ENCODE results near the gene CEMP1.

CEMP1 gene

GRCh38 chr16:2500430-2500917 lies 30.7 kb downstream of the CEMP1 start:
- no peak for DNase-seq (ENCODE audit: low read depth)

DNA sequence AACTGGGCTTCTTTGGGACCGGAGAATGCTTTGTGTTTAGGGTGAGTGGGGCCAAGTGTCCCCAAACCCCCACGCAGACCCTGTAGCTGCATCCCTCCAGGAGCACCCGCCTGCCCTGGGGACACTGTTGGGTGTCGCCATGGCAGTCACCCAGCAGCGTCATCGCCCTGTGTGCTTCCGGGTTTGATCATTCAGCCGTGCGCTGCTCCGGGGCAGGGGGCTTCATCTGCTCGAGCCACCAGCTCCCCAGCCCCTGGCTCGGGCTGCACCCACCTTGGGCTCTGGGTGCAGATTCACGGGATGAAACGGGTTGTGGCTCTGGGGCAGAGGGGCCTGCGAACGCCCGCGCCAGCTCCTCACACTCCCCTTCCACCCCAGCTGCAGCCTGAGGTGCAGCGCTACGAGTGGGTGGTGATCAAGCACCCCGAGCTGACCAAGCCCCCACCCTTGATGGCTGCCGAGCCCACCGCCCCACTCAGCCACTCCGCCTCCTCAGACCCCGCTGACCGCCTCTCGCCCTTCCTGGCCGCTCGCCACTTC lies 31.2 kb downstream of the CEMP1 start:
- DNase-seq (ENCODE audit: low read depth), result no peak

- DNase-seq (ENCODE audit: low read depth), result no peak
Observed at GRCh38 chr16:2499454-2499853, 31.8 kb downstream of the CEMP1 start.

- no peak for DNase-seq (ENCODE audit: low read depth)
Observed at GRCh38 chr16:2498531-2499253, 32.5 kb downstream of the CEMP1 start.

DNA sequence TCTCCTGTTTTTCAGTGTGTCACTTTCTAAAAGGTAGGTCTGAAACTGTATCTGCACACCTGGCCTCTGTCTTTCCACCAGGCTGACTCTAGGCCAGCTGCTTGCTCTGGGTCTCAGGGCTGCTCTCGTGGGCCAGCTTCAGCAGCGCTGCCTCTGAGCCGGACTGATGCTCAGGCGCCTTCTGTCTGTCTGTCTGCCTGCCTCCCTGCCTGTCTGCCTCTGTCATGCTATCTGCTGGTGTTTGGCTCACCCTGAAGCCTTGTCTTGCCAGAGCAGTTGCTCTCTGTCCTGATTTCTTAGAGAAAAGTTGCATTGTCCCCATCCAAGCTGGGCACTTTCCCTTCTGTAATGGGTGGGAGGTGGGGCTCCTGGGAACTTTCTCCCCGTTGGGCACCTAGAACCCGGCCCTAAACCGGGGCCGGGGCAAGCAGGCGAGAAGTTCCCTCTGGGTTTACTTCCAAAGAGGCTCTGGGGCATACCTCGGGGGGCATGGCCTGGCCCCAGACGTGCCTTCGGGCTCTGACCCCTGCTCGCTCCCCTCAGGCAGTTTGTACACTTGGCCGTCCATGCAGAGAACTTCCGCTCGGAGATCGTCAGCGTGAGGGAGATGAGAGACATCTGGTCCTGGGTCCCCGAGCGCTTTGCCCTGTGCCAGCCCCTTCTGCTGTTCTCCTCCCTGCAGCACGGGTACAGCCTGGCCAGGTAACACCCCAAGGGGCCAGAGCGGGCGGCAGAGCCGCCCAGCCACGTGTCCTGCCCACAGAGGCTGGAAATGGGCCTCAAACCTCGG lies 33.3 kb downstream of the CEMP1 start:
- no peak for DNase-seq (ENCODE audit: low read depth)

GRCh38 chr16:2497116-2497630 lies 34.0 kb downstream of the CEMP1 start:
- DNase-seq (ENCODE audit: low read depth), result no peak

GRCh38 chr16:2496223-2497115 lies 34.7 kb downstream of the CEMP1 start:
- no peak for DNase-seq (ENCODE audit: low read depth)

GRCh38 chr16:2495041-2495440 lies 36.2 kb downstream of the CEMP1 start:
- no peak for DNase-seq (ENCODE audit: low read depth)

- no peak for DNase-seq (ENCODE audit: low read depth)
Observed at GRCh38 chr16:2494616-2495015, 36.6 kb downstream of the CEMP1 start.

DNA sequence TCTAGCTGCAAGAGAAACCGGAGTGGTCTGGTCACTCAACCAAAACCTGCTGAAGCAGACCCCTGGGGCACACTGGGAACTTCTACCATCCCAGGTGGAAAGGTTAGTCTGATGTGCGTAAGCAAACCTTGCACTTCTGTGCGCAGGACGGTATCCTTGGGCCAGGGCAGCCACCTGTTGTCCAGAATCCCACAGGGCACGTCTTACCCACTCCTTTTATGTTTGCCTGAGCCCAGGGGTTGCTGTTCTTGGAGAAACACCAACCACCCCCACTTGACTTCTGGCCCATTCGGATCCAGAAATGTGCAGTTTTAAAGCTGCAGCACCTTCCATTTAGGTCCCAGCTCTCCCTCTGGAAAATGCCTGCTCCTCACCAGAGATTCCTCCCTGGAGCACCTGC lies 37.6 kb downstream of the CEMP1 start:
- no peak for DNase-seq (ENCODE audit: low read depth)

DNA sequence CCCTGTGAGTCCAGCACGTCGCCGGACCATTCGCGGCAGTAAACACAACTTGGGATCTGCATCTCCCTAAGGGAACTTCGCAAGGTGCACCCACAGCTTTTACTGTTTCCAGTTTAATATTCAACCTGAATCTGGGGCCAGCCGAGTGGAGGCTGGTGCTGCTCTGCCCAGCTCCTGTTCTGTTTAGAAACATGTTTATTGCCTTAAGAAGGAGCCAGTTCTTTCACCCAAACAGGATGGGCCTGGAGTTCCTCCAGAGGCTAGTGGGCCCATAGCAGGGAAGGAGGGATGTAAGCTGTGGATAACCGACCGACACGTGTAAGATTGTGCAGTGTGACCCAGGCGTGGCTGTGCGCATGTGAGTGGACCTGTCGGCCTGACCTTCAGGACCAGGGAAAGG lies 38.9 kb downstream of the CEMP1 start:
- no peak for DNase-seq (ENCODE audit: low read depth)

- DNase-seq (ENCODE audit: low read depth), result no peak
Observed at GRCh38 chr16:2490190-2491105, 40.8 kb downstream of the CEMP1 start.

GRCh38 chr16:2489581-2489980 lies 41.6 kb downstream of the CEMP1 start:
- no peak for DNase-seq (ENCODE audit: low read depth)

DNA sequence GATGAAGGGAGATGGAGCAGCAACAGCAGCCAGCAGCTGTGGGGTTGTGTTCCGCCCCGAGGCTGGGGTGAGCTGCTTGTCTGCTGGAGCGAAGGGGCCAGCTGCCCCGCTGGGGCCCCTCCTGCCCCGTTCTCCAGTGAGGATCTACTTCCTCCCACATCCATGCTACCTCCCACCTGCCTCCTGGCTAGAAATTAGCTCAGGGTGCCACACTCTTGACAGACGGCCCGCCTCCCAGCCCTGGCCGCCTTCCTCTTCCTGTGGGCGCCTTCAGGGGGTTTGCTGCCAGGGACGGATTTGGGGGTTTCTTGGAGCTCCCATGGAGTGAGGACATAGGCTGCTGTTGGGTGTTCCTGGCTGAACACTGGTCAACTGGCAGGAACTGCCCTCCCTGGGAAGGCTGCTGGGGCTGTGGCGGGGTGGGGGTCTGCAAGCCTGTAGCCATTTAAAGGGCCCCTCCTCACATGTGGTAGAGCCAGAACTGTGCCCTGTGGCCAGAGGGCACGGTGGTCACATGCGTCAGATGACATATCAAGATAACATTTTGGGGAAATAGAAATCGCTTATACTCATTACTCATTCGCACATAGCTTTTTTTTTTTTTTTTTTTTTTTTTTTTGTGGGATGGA lies 43.2 kb downstream of the CEMP1 start:
- no peak for DNase-seq (ENCODE audit: low read depth)

GRCh38 chr16:2487517-2487842 lies 43.7 kb downstream of the CEMP1 start:
- DNase-seq (ENCODE audit: low read depth), result no peak

DNA sequence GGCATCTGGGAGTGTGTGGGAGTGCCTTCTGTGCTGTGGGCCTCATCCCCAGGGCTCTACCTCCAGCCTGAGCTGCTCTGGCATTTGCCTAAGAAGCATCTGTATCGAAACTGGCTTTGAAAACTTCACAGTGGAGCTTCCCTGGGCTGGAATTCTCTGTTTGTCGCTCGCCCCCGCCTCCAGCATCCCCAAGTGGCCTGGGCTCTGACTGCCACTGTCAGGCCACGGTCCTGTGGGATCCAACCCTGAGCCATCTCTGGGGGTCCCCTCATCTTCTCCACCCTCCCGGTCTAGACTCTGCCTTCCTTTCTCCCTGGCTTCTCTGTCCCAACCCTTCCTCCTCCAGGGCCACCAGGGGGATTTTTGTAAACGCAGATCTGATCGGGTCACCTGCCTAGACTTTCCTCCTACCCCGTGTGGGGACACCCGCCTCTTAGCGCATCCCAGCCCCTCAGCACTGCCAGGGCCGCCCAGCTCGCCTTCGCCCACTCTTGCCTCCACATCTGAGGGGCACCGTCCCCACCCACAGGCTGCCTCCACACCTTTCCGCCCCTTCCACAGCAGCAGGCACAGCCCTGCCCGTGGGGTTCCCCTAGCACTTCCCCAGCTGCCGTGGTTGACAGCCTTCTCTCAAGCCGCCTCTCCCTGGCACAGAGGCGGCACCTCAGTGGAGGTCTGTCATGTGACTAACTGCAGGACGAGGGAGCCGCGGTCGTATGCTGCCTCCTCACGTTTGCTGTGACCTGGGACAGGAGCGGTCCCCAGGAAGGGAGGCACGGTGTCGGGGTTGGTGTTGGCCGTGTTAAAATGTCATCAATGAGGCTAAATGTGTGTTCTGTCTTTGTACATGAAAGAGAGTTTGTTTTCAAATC lies 44.3 kb downstream of the CEMP1 start:
- DNase-seq (ENCODE audit: low read depth), result peak; percentile 62

GRCh38 chr16:2485811-2486507 lies 45.2 kb downstream of the CEMP1 start:
- DNase-seq (ENCODE audit: low read depth), result no peak

GRCh38 chr16:2484898-2485508 lies 46.2 kb downstream of the CEMP1 start:
- no peak for DNase-seq (ENCODE audit: low read depth)
